ENCODE measurements around the gene CEP43. TPM values are rescaled to one million over a fixed set of nuclear protein-coding genes. Genes with fewer than 3 reads are reported as not detected.

Gene CEP43
- total and polyA plus RNA-seq, 10 of the 15 experiments (the other 5 are each of a cell fraction or from before 2014, with no cell fraction given): 7.7 to 49.9 (median 24.6) TPM

DNA sequence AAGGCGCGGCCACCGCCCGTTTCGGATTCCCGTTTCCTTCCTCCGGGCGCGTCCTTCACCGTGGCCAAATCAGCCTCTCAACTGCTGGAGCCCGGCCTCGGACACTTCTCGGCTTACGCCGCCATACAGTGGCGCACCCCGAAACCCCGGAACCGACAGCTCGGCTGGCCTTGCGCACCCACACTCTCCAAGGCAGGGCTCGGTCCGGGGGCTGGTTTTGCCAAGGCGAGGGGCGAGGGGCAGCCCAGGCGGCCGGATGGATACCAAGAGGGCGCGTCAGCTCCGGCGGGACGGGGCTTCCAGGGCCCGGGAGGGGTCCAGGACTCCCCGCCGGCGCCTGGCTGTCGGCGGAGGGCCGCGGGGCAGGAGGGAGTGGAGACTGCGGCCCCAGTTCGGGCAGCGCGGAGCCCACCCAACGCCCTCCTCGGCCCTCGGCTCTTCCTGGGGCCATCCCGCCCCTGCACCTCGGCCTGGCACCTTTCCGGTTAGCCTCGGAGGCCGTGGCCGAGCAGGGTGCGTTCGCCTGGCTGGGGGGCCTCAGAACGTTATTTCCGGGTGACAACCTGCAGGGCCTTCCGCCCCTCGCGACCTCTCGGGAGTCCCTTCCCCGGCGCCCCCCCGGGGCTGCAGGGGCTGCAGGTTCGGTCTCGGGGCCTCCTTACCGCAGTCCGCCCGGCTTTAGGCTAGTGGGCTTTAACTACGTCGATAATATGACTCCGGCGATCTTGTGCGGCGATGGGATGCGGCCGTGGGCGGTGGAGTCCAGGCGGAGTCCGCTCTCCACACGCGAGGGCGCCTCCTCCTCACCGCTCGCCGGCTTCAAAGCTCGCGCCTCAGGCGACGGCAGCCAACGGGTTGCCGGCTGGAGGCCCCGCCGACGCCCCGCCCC is 697 bp upstream of the CEP43 start:
- CTCF ChIA-PET: interaction anchor here (0.7 to 5.6 kb wide), 18 partner anchors 36 to 163 kb away, joined by 3 to 54 read pairs (median 6); no protein-coding TSS in a partner anchor
- WGBS (ENCODE audit: insufficient coverage, insufficient replicate concordance, low lambda C conversion rate, missing lambda C conversion rate): under 1% methylated on average over 73 of the region's 96 CpGs
- H3K27me3 ChIP-seq (replicated peaks in 1 of 2; ENCODE audit: control insufficient read depth in 2 of 2, insufficient read depth in 2 of 2, low read length in 1 of 2): no peaks in the 10 kb centered on the region
- no peak for DNase-seq (ENCODE audit: low read depth, low spot score)
- peaks cover 3% of the 10 kb centered on the region; the same call in 1 of the 2 replicates for H3K4me1 ChIP-seq (ENCODE audit: control insufficient read depth, insufficient read depth, low read length)
- H3K4me2 ChIP-seq (ENCODE audit: control insufficient read depth, insufficient read depth): peak overlapping the region; percentile 62
- H3K36me3 ChIP-seq (ENCODE audit: control insufficient read depth in 2 of 2, insufficient read depth in 2 of 2, low read length in 1 of 2): peaks cover 5% of the 10 kb centered on the region in 2 experiments; a peak in 3 of 4 replicates
- H3K27ac ChIP-seq (ENCODE audit: control insufficient read depth, insufficient read depth): peak overlapping the region; percentile 69
- peaks cover 59% of the 10 kb centered on the region for H3K79me2 ChIP-seq (ENCODE audit: control insufficient read depth, insufficient read depth, low read length)
- SMC1A ChIA-PET (ENCODE audit: uncharacterized antibody, unreplicated experiment): interaction anchor here (0.9 to 7.2 kb wide), 14 partner anchors 8 to 211 kb away, joined by 3 to 97 read pairs (median 12); partner anchors contain the start of gene CCR6
- in situ Hi-C loops (cut with MboI): no loop called here
- H3K4me3 ChIP-seq: peak overlapping the region; percentile 91
- POLR2A ChIA-PET: interaction anchor here (0.8 to 5.5 kb wide), 10 partner anchors 8 to 153 kb away, joined by 3 to 52 read pairs (median 4); partner anchors contain the start of genes CCR6 and RNASET2
- RAD21 ChIA-PET (ENCODE audit: unreplicated experiment): interaction anchor here (0.5 to 6.9 kb wide), 17 partner anchors 8 to 224 kb away, joined by 3 to 84 read pairs (median 7); partner anchors contain the start of genes CCR6 and RNASET2
- no peaks in the 10 kb centered on the region; the same call in 1 of the 2 replicates for H4K20me1 ChIP-seq (ENCODE audit: control insufficient read depth, insufficient read depth)
- peak overlapping the region; percentile 61 for H3K9ac ChIP-seq (ENCODE audit: control insufficient read depth, insufficient read depth, low read length)
- intact Hi-C loops (cut with micrococcal nuclease; ENCODE audit: unreplicated experiment): loop anchor here (1.0 to 5.0 kb wide), 5 partner anchors 48 to 166 kb away; partner anchors contain the start of gene CCR6
- H3K9me3 ChIP-seq (replicated peaks; ENCODE audit: control insufficient read depth, insufficient read depth, low read length): no peaks in the 10 kb centered on the region
- peak; percentile 19 for ATAC-seq
- peak overlapping the region; percentile 33; the same call in 1 of the 2 replicates for H2AFZ ChIP-seq (ENCODE audit: control insufficient read depth, low read depth, low read length)
- no peak for FAIRE-seq
- BruUV-seq (replicated peaks): TSS peak; percentile 51
- TF ChIP-seq CREB1 (IDR thresholded peaks at IDR 0.05; ENCODE audit: low read depth) (no peak), CHD1 (IDR thresholded peaks at IDR 0.05; ENCODE audit: low read depth, low read length) (no peak), NR2F1 (conservative IDR thresholded peaks at IDR 0.05) (no peak), SUZ12 (IDR thresholded peaks at IDR 0.05; ENCODE audit: unreplicated experiment) (no peak), TCF7 (IDR thresholded peaks at IDR 0.05; ENCODE audit: borderline replicate concordance) (no peak), POU2F2 (IDR thresholded peaks at IDR 0.05; ENCODE audit: borderline replicate concordance, low read depth, low read length) (no peak), SMARCA5 (IDR thresholded peaks at IDR 0.05) (no peak), HDAC2 (IDR thresholded peaks at IDR 0.05) (peak; percentile 88; the same call in 1 of the 2 replicates), IKZF1 (conservative IDR thresholded peaks at IDR 0.05) (no peak), RAD21 (IDR thresholded peaks at IDR 0.05; ENCODE audit: insufficient read depth, low read depth, low read length) (no peak), YBX1 (IDR thresholded peaks at IDR 0.05) (no peak), RBBP5 (conservative IDR thresholded peaks at IDR 0.05) (no peak), CEBPZ (IDR thresholded peaks at IDR 0.05; ENCODE audit: low read depth, low read length) (no peak), ESRRA (IDR thresholded peaks at IDR 0.05; ENCODE audit: low read length) (no peak), USF1 (IDR thresholded peaks at IDR 0.05; ENCODE audit: borderline replicate concordance, extremely low read length, insufficient read depth, low read depth, low read length) (no peak)
- TF ChIP-seq, protein P1, sequence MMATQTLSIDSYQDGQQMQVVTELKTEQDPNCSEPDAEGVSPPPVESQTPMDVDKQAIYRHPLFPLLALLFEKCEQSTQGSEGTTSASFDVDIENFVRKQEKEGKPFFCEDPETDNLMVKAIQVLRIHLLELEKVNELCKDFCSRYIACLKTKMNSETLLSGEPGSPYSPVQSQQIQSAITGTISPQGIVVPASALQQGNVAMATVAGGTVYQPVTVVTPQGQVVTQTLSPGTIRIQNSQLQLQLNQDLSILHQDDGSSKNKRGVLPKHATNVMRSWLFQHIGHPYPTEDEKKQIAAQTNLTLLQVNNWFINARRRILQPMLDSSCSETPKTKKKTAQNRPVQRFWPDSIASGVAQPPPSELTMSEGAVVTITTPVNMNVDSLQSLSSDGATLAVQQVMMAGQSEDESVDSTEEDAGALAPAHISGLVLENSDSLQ (IDR thresholded peaks at IDR 0.05): no peak
- TF ChIP-seq, protein P2, sequence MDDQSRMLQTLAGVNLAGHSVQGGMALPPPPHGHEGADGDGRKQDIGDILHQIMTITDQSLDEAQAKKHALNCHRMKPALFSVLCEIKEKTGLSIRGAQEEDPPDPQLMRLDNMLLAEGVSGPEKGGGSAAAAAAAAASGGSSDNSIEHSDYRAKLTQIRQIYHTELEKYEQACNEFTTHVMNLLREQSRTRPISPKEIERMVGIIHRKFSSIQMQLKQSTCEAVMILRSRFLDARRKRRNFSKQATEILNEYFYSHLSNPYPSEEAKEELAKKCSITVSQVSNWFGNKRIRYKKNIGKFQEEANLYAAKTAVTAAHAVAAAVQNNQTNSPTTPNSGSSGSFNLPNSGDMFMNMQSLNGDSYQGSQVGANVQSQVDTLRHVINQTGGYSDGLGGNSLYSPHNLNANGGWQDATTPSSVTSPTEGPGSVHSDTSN (IDR thresholded peaks at IDR 0.05; ENCODE audit: insufficient replicate concordance, low read depth, low read length): no peak
